ENCODE data around the gene SNX25.

GRCh38 chr4:185212581-185212980, 3.2 kb downstream of the SNX25 start:
- no peak for TF ChIP-seq REST (IDR thresholded peaks at IDR 0.05; ENCODE audit: low read depth)
- no peak for TF ChIP-seq EP300 (IDR thresholded peaks at IDR 0.05; ENCODE audit: borderline replicate concordance)
- TF ChIP-seq USF1 (IDR thresholded peaks at IDR 0.05): no peak
- TF ChIP-seq NFIC (IDR thresholded peaks at IDR 0.05): no peak
- TF ChIP-seq CREB1 (IDR thresholded peaks at IDR 0.05; ENCODE audit: low read depth): no peak
- TF ChIP-seq RAD21 (IDR thresholded peaks at IDR 0.05; ENCODE audit: low read depth): no peak
- no peak for TF ChIP-seq TAF1 (IDR thresholded peaks at IDR 0.05; ENCODE audit: low read depth)
- no peak for TF ChIP-seq CEBPB (IDR thresholded peaks at IDR 0.05)
- no peak for TF ChIP-seq YY1 (IDR thresholded peaks at IDR 0.05; ENCODE audit: low read depth)
- no peak for TF ChIP-seq TCF12 (IDR thresholded peaks at IDR 0.05; ENCODE audit: low read depth)

Measured in Ishikawa (cell line).